ENCODE data around the gene CACNA1C. TPM values are rescaled to one million over a fixed set of nuclear protein-coding genes. Genes with fewer than 3 reads are reported as not detected.

The CACNA1C gene
- total RNA-seq, 2 experiments from 2014 or later, result 0.05 to 0.08 TPM

DNA sequence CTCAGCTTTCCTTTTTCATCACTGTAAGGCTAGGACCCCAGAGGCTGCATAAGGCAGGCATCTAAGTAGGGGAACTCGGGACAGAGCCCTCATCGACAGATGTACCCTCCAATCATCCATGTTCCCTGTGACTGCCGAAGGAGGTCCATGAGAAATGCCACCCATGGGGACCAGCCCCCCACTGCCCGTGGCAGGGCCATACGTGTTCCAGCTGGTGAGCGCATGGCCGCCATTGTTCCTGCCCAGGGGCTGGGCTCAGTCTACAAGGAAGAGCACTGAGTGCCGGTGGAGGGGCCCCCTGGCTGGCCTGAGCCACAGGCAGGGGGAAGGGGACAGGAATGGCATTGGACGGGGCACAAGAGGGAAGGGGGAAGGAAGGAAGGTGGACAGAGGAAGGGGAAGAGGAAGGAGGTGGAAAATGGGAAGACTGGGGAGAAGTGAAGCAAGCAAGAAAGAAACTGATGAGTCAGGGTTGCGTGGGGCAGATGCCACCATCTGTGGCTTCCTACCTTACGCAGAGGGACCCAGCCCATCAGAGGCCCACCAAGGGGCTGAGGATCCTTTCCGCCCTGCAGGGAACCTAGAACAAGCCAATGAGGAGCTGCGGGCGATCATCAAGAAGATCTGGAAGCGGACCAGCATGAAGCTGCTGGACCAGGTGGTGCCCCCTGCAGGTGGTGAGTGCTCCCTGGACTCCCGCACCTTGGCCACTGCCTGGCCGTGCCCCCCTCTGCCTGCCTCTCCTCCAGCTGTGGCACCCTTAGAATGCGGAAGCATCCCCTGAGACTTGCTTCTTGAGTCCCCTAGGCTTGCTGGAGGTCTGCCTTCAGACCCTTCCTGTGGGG lies 621.4 kb downstream of the CACNA1C start:
- no peaks in the 10 kb centered on the region for H3K9me3 Mint-ChIP-seq
- Histone ChIP-seq H3K36me3 (ENCODE audit: insufficient read depth, low read length) (no peaks in the 10 kb centered on the region), H3K27me3 (ENCODE audit: control insufficient read depth in 1 of 2, insufficient read depth in 2 of 2, low read length in 2 of 2) (no peaks in the 10 kb centered on the region), H3K4me1 (ENCODE audit: insufficient read depth, low read length) (no peaks in the 10 kb centered on the region), H3K27ac (ENCODE audit: low read depth in 1 of 2, low read length in 2 of 2) (no peak overlapping the region), H3K9me3 (ENCODE audit: control insufficient read depth in 1 of 2, insufficient read depth in 1 of 2, low read length in 2 of 2) (no peaks in the 10 kb centered on the region), H3K4me3 (ENCODE audit: low read length) (no peak overlapping the region)
- ChIA-PET POLR2A (no interaction called here), CTCF (no interaction called here)
- no peaks in the 10 kb centered on the region for H3K36me3 Mint-ChIP-seq (ENCODE audit: low read depth)
- DNase-seq (peak in 1 of 14 experiments; percentile 22), ATAC-seq (ENCODE audit: poor library complexity) (no peak)
- TF ChIP-seq CTCF (IDR thresholded peaks at IDR 0.05), result no peak
- H3K4me1 Mint-ChIP-seq (ENCODE audit: low read depth), result no peaks in the 10 kb centered on the region
- intact Hi-C loops (cut with DNase I, micrococcal nuclease), result no loop called here
- H3K4me3 Mint-ChIP-seq, result no peak overlapping the region
- H3K27me3 Mint-ChIP-seq, result no peaks in the 10 kb centered on the region
- no peak overlapping the region for H3K27ac Mint-ChIP-seq

GRCh38 chr12:2675776-2676175 lies 623.0 kb downstream of the CACNA1C start:
- DNase-seq, result no peak
- Histone ChIP-seq H3K27me3 (ENCODE audit: control insufficient read depth in 1 of 2, insufficient read depth in 2 of 2, low read length in 2 of 2) (no peaks in the 10 kb centered on the region), H3K4me3 (ENCODE audit: low read length) (no peak overlapping the region), H3K36me3 (ENCODE audit: insufficient read depth, low read length) (no peaks in the 10 kb centered on the region), H3K9me3 (ENCODE audit: control insufficient read depth in 1 of 2, insufficient read depth in 1 of 2, low read length in 2 of 2) (no peaks in the 10 kb centered on the region), H3K27ac (ENCODE audit: low read depth in 1 of 2, low read length in 2 of 2) (no peak overlapping the region), H3K4me1 (ENCODE audit: insufficient read depth, low read length) (no peaks in the 10 kb centered on the region)
- Mint-ChIP-seq H3K27me3 (no peaks in the 10 kb centered on the region), H3K4me1 (ENCODE audit: low read depth) (no peaks in the 10 kb centered on the region), H3K4me3 (no peak overlapping the region), H3K9me3 (no peaks in the 10 kb centered on the region), H3K27ac (no peak overlapping the region), H3K36me3 (ENCODE audit: low read depth) (no peaks in the 10 kb centered on the region)
- POLR2A ChIA-PET, result no interaction called here
- intact Hi-C loops (cut with DNase I, micrococcal nuclease), result no loop called here
- no peak for ATAC-seq (ENCODE audit: poor library complexity)
- no peak for TF ChIP-seq CTCF (IDR thresholded peaks at IDR 0.05)
- CTCF ChIA-PET, result no interaction called here

DNA sequence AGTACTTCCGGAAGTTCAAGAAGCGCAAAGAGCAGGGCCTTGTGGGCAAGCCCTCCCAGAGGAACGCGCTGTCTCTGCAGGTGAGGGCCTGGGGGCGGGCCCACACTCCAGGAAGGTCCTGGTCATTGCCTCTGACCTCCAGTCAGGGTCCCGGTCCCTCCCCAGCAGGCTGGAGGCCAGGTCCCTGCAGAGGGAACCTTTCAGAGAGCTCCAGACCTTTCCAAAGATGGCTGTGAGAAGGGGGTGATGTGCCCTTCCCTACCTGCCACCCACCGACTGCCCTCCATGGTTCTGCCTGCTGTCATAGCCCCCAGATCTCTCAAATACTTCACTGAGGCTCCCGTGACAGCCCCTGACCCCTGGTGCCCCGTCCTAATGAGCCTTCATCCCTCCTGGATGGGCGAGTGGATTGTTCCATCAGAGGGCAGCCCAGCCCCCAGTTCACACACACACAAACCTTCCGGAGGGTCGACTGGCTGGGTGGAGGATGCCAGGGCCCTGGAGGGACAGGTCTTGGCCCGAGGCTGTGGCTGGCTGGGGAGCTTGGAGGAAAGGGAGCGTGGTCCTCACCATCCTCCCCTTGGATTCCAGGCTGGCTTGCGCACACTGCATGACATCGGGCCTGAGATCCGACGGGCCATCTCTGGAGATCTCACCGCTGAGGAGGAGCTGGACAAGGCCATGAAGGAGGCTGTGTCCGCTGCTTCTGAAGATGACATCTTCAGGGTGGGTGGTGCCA lies 624.5 kb downstream of the CACNA1C start:
- no peaks in the 10 kb centered on the region for H3K27me3 ChIP-seq (ENCODE audit: control insufficient read depth in 1 of 2, insufficient read depth in 2 of 2, low read length in 2 of 2)
- Mint-ChIP-seq H3K4me1 (ENCODE audit: low read depth) (no peaks in the 10 kb centered on the region), H3K27ac (no peak overlapping the region), H3K9me3 (no peaks in the 10 kb centered on the region), H3K4me3 (no peak overlapping the region), H3K27me3 (no peaks in the 10 kb centered on the region), H3K36me3 (ENCODE audit: low read depth) (no peaks in the 10 kb centered on the region)
- intact Hi-C loops (cut with DNase I, micrococcal nuclease), result no loop called here
- H3K4me1 ChIP-seq (ENCODE audit: insufficient read depth, low read length), result no peaks in the 10 kb centered on the region
- H3K4me3 ChIP-seq (ENCODE audit: low read length), result no peak overlapping the region
- no peaks in the 10 kb centered on the region for H3K9me3 ChIP-seq (ENCODE audit: control insufficient read depth in 1 of 2, insufficient read depth in 1 of 2, low read length in 2 of 2)
- ChIA-PET CTCF (no interaction called here), POLR2A (no interaction called here)
- no peaks in the 10 kb centered on the region for H3K36me3 ChIP-seq (ENCODE audit: insufficient read depth, low read length)
- no peak for TF ChIP-seq CTCF (IDR thresholded peaks at IDR 0.05)
- ATAC-seq (ENCODE audit: poor library complexity) (no peak), DNase-seq (no peak)
- H3K27ac ChIP-seq (ENCODE audit: low read depth in 1 of 2, low read length in 2 of 2), result no peak overlapping the region

Measured in CD4-positive, alpha-beta T cell (primary cell).